Progenitor cell of endocrine pancreas (in vitro differentiated cells): ENCODE results near the gene TMEM116. TPM values are rescaled to one million over a fixed set of nuclear protein-coding genes. Genes with fewer than 3 reads are reported as not detected.
"Not testable (repeated sequence)": the region's sequence is repeated elsewhere in the genome, so short reads cannot be mapped to it uniquely, and the experiment has no call there.

ENCODE experiments used
- DNase-seq: peaks from one replicate; pipeline ENCODE4 v3.0.0; 2021; ENCODE audit warnings: low spot score; ENCODE audit not compliant: unreplicated experiment
- H3K27ac Mint-ChIP-seq: 2 replicates; pipeline ENCODE4 v1.8.0; 2021; ENCODE audit warnings: mild to moderate bottlenecking, moderate library complexity, mixed read lengths
- H3K27me3 Mint-ChIP-seq: 2 replicates; pipeline ENCODE4 v1.8.0; 2021; ENCODE audit warnings: mixed read lengths
- H3K36me3 Mint-ChIP-seq: 2 replicates; pipeline ENCODE4 v1.8.0; 2022; ENCODE audit warnings: mixed read lengths; ENCODE audit not compliant: insufficient read depth
- H3K4me1 Mint-ChIP-seq: 2 replicates; pipeline ENCODE4 v1.8.0; 2021; ENCODE audit warnings: low read depth, mixed read lengths
- H3K4me3 Mint-ChIP-seq: 2 replicates; pipeline ENCODE4 v1.8.0; 2021; ENCODE audit warnings: low read depth, mild to moderate bottlenecking, moderate library complexity, mixed read lengths
- H3K9me3 Mint-ChIP-seq: 2 replicates; pipeline ENCODE4 v1.8.0; 2021; ENCODE audit warnings: low read depth, mixed read lengths
- CTCF ChIP-seq: fragments of 200-600 bp; sonication (generic); IDR thresholded peaks from one replicate; pipeline ENCODE4 v1.5.0; 2021; ENCODE audit warnings: antibody characterized with exemption, mild to moderate bottlenecking; ENCODE audit not compliant: unreplicated experiment
- total RNA-seq: library from RNA; stranded (reverse); gene quantifications from 2 replicates; pipeline ENCODE4 v1.2.1, GENCODE V29; 2021

The TMEM116 gene
- total RNA-seq, 1 donor from 2014 or later, result 13.1 TPM

GRCh38 chr12:111975161-111975931 lies 37.6 kb downstream of the TMEM116 start:
- H3K27me3 Mint-ChIP-seq, result no peaks in the 10 kb centered on the region
- no peak for TF ChIP-seq CTCF
- H3K4me1 Mint-ChIP-seq, result peaks cover 6% of the 10 kb centered on the region
- no peak overlapping the region for H3K4me3 Mint-ChIP-seq
- no peak for DNase-seq
- peak overlapping the region; percentile 27 for H3K27ac Mint-ChIP-seq
- H3K9me3 Mint-ChIP-seq, result peaks cover 4% of the 10 kb centered on the region
- H3K36me3 Mint-ChIP-seq, result peaks cover 5% of the 10 kb centered on the region

GRCh38 chr12:111971800-111972199 lies 41.2 kb downstream of the TMEM116 start:
- Mint-ChIP-seq H3K4me1 (peaks cover 13% of the 10 kb centered on the region), H3K27ac (no peak overlapping the region), H3K9me3 (peaks cover 7% of the 10 kb centered on the region), H3K27me3 (no peaks in the 10 kb centered on the region), H3K36me3 (peaks cover 10% of the 10 kb centered on the region), H3K4me3 (no peak overlapping the region)
- no peak for DNase-seq
- TF ChIP-seq CTCF, result no peak

GRCh38 chr12:111964935-111965334 lies 48.0 kb downstream of the TMEM116 start:
- Mint-ChIP-seq H3K4me1 (peaks cover 7% of the 10 kb centered on the region), H3K27me3 (no peaks in the 10 kb centered on the region), H3K27ac (no peak overlapping the region), H3K4me3 (no peak overlapping the region), H3K36me3 (peaks cover 28% of the 10 kb centered on the region), H3K9me3 (peaks cover 31% of the 10 kb centered on the region)
- no peak for TF ChIP-seq CTCF
- DNase-seq, result no peak

GRCh38 chr12:111959518-111959917 lies 53.4 kb downstream of the TMEM116 start:
- H3K4me1 Mint-ChIP-seq, H3K4me3 Mint-ChIP-seq, H3K27me3 Mint-ChIP-seq, H3K27ac Mint-ChIP-seq, DNase-seq: not testable (repeated sequence)
- peaks cover 58% of the 10 kb centered on the region for H3K9me3 Mint-ChIP-seq
- peaks cover 59% of the 10 kb centered on the region for H3K36me3 Mint-ChIP-seq

DNA sequence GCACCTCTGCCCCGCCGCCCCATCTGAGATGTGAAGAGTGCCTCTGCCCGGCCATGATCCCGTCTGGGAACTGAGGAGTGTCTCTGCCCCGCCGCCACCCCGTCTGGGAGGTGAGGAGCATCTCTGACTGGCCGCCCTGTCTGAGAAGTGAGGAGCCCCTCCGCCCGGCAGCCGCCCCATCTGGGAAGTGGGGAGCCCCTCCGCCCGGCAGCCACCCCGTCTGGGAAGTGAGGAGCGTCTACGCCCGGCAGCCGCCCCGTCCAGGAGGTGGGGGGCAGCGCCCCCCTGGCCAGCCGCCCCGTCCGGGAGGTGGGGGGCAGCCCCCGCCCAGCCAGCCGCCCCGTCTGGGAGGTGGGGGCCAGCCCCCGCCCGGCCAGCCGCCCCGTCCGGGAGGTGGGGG lies 55.7 kb downstream of the TMEM116 start:
- not testable (repeated sequence) for DNase-seq, H3K4me3 Mint-ChIP-seq, H3K27ac Mint-ChIP-seq, H3K4me1 Mint-ChIP-seq, H3K27me3 Mint-ChIP-seq
- H3K36me3 Mint-ChIP-seq, result peaks cover 54% of the 10 kb centered on the region
- H3K9me3 Mint-ChIP-seq, result peaks cover 54% of the 10 kb centered on the region

- DNase-seq, result no peak
- Mint-ChIP-seq H3K27me3 (no peaks in the 10 kb centered on the region), H3K36me3 (peaks cover 40% of the 10 kb centered on the region), H3K27ac (no peak overlapping the region), H3K9me3 (peaks cover 35% of the 10 kb centered on the region), H3K4me3 (no peak overlapping the region), H3K4me1 (no peaks in the 10 kb centered on the region)
- TF ChIP-seq CTCF, result no peak
Observed at GRCh38 chr12:111954969-111955368, 58.0 kb downstream of the TMEM116 start.
